ENCODE results near the gene COL11A1. TPM values are rescaled to one million over a fixed set of nuclear protein-coding genes. Genes with fewer than 3 reads are reported as not detected.

The COL11A1 gene
- total RNA-seq, 1 experiment from 2014 or later: 0.05 TPM

DNA sequence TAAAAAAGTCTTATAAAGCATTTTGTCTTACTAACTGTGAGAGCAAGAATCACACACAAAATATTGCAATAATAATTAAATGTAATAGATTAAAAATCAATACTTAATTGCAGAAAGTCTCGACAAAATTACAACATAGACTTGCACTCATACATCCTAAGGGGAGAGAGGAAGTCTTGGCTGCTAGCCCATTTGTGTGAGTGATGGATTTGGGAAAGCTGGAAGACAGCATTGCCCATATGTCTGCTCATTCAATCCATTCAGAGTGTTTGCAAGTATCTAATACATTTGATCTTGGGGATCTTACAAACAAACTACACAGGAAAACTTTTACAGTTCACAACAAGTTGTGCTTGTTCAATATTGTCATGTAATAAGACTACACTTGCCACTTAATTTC, 140.5 kb downstream of the COL11A1 start:
- H3K79me2 ChIP-seq (ENCODE audit: insufficient read depth, low read length): no peaks in the 10 kb centered on the region
- no peak overlapping the region for H2AFZ ChIP-seq (ENCODE audit: low read depth, low read length, poor library complexity, severe bottlenecking)
- no peaks in the 10 kb centered on the region for H3K36me3 ChIP-seq (ENCODE audit: control insufficient read depth in 1 of 2, insufficient read depth in 2 of 2, low read length in 2 of 2)
- BruUV-seq (replicated peaks): no TSS peak
- CTCF ChIA-PET: no interaction called here
- H3K4me2 ChIP-seq (ENCODE audit: low read length): no peak overlapping the region
- H3K4me1 ChIP-seq (ENCODE audit: control insufficient read depth in 1 of 2, insufficient read depth in 2 of 2, low read length in 2 of 2): no peaks in the 10 kb centered on the region
- H3K27ac ChIP-seq (ENCODE audit: low read depth, low read length): no peak overlapping the region
- DNase-seq (ENCODE audit: low read depth, low spot score) (no peak), ATAC-seq (no peak)
- no peaks in the 10 kb centered on the region for H3K9me2 ChIP-seq (ENCODE audit: insufficient read depth)
- no peaks in the 10 kb centered on the region for H4K20me1 ChIP-seq (ENCODE audit: insufficient read depth)
- H3K4me3 ChIP-seq (replicated peaks in 1 of 2; ENCODE audit: low read depth in 1 of 2, low read length in 2 of 2): no peak overlapping the region
- no peak for TF ChIP-seq EGR1 (IDR thresholded peaks at IDR 0.05; ENCODE audit: low read depth)
- TF ChIP-seq, protein P1, sequence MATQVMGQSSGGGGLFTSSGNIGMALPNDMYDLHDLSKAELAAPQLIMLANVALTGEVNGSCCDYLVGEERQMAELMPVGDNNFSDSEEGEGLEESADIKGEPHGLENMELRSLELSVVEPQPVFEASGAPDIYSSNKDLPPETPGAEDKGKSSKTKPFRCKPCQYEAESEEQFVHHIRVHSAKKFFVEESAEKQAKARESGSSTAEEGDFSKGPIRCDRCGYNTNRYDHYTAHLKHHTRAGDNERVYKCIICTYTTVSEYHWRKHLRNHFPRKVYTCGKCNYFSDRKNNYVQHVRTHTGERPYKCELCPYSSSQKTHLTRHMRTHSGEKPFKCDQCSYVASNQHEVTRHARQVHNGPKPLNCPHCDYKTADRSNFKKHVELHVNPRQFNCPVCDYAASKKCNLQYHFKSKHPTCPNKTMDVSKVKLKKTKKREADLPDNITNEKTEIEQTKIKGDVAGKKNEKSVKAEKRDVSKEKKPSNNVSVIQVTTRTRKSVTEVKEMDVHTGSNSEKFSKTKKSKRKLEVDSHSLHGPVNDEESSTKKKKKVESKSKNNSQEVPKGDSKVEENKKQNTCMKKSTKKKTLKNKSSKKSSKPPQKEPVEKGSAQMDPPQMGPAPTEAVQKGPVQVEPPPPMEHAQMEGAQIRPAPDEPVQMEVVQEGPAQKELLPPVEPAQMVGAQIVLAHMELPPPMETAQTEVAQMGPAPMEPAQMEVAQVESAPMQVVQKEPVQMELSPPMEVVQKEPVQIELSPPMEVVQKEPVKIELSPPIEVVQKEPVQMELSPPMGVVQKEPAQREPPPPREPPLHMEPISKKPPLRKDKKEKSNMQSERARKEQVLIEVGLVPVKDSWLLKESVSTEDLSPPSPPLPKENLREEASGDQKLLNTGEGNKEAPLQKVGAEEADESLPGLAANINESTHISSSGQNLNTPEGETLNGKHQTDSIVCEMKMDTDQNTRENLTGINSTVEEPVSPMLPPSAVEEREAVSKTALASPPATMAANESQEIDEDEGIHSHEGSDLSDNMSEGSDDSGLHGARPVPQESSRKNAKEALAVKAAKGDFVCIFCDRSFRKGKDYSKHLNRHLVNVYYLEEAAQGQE (IDR thresholded peaks at IDR 0.05; ENCODE audit: low read depth): no peak
- no peak for TF ChIP-seq POLR2AphosphoS5 (IDR thresholded peaks at IDR 0.05; ENCODE audit: low read depth, low read length)
- TF ChIP-seq SIN3A (IDR thresholded peaks at IDR 0.05; ENCODE audit: low read depth): no peak
- no peak for TF ChIP-seq JUND (IDR thresholded peaks at IDR 0.05)
- no peak for TF ChIP-seq YY1 (IDR thresholded peaks at IDR 0.05; ENCODE audit: extremely low read depth, insufficient replicate concordance, low read depth, low read length)
- no peak for TF ChIP-seq FOSL1 (IDR thresholded peaks at IDR 0.05; ENCODE audit: low read depth)
- TF ChIP-seq CBX3 (IDR thresholded peaks at IDR 0.05; ENCODE audit: low read depth): no peak
- TF ChIP-seq ELF1 (IDR thresholded peaks at IDR 0.05; ENCODE audit: borderline replicate concordance, low read depth): no peak
- TF ChIP-seq ZNF274 (IDR thresholded peaks at IDR 0.05; ENCODE audit: low read depth, low read length): no peak
- TF ChIP-seq TCF7L2 (IDR thresholded peaks at IDR 0.05; ENCODE audit: borderline replicate concordance, extremely low read depth, insufficient read depth, insufficient read length): no peak
- no peak for TF ChIP-seq POLR2A (IDR thresholded peaks at IDR 0.05; ENCODE audit: borderline replicate concordance, extremely low read depth, insufficient read depth, insufficient read length)
- no peak for TF ChIP-seq CEBPB (IDR thresholded peaks at IDR 0.05; ENCODE audit: low read depth)
- TF ChIP-seq RAD21 (IDR thresholded peaks at IDR 0.05; ENCODE audit: low read depth): no peak
- H3K9me3 ChIP-seq (ENCODE audit: control insufficient read depth in 1 of 2, insufficient read depth in 1 of 2, low read depth in 1 of 2, low read length in 2 of 2): no peaks in the 10 kb centered on the region
- no peak overlapping the region for H3K9ac ChIP-seq (ENCODE audit: low read length)
- POLR2A ChIA-PET: no interaction called here
- RAD21 ChIA-PET (ENCODE audit: low non-redundant PET in 1 of 2, low total read pairs in 2 of 2, uncharacterized antibody in 2 of 2, unreplicated experiment in 2 of 2): no interaction called here
- H3K27me3 ChIP-seq (ENCODE audit: insufficient read depth, low read length): no peaks in the 10 kb centered on the region
- intact Hi-C loops (cut with micrococcal nuclease): no loop called here
